ENCODE measurements around the gene PIK3C2A. TPM values are rescaled to one million over a fixed set of nuclear protein-coding genes. Genes with fewer than 3 reads are reported as not detected.
A peak's percentile ranks its signal among the peaks of the same experiment; 100 is the strongest.

PIK3C2A gene
- total RNA-seq: 96.8 TPM
- long read RNA-seq, partial matches to known transcripts: 14 of 26 reads
- long read RNA-seq, other reads (novel, unspliced or antisense): 12 of 26 reads

- Histone ChIP-seq H3K36me3 (peaks cover 11% of the 10 kb centered on the region), H3K27me3 (no peaks in the 10 kb centered on the region), H3K9me3 (no peaks in the 10 kb centered on the region), H3K4me3 (peak within 1 kb of the TSS; percentile 68), H3K4me1 (peaks cover 46% of the 10 kb centered on the region), H3K27ac (peak within 1 kb of the TSS; percentile 98)
- ATAC-seq: peak; percentile 97
- intact Hi-C loops (cut with DNase I): no loop called here
- peak; percentile 98 for DNase-seq
- TF ChIP-seq CTCF (IDR thresholded peaks at IDR 0.05): no peak
Measured at GRCh38 chr11:17207317-17208256, at the start of gene PIK3C2A. Gene PIK3C2A, minus strand, starts transcription at chr11:17207986. Its CDS starts 38,245 bp downstream, at chr11:17169741.

GRCh38 chr11:17257196-17257595 is 49.4 kb upstream of the PIK3C2A start:
- no peak for TF ChIP-seq CTCF (IDR thresholded peaks at IDR 0.05)
- Histone ChIP-seq H3K4me1 (no peaks in the 10 kb centered on the region), H3K27me3 (no peaks in the 10 kb centered on the region), H3K27ac (no peak overlapping the region), H3K4me3 (no peak overlapping the region), H3K9me3 (no peaks in the 10 kb centered on the region), H3K36me3 (no peaks in the 10 kb centered on the region)
- ATAC-seq: no peak
- no peak for DNase-seq
- intact Hi-C loops (cut with DNase I): no loop called here

GRCh38 chr11:17256512-17256911 is 48.7 kb upstream of the PIK3C2A start:
- no peaks in the 10 kb centered on the region for H3K9me3 ChIP-seq

GRCh38 chr11:17252704-17253103 is 44.9 kb upstream of the PIK3C2A start:
- DNase-seq: no peak
- no peak overlapping the region for H3K27ac ChIP-seq
- intact Hi-C loops (cut with DNase I): no loop called here
- H3K4me1 ChIP-seq: no peaks in the 10 kb centered on the region
- no peaks in the 10 kb centered on the region for H3K36me3 ChIP-seq
- no peak for ATAC-seq
- no peaks in the 10 kb centered on the region for H3K27me3 ChIP-seq
- H3K4me3 ChIP-seq: no peak overlapping the region
- no peaks in the 10 kb centered on the region for H3K9me3 ChIP-seq
- no peak for TF ChIP-seq CTCF (IDR thresholded peaks at IDR 0.05)

More at GRCh38 chr11:17256512-17256911, 48.7 kb upstream of the PIK3C2A start:
- Histone ChIP-seq H3K4me1 (no peaks in the 10 kb centered on the region), H3K27ac (no peak overlapping the region), H3K27me3 (no peaks in the 10 kb centered on the region), H3K4me3 (no peak overlapping the region), H3K36me3 (no peaks in the 10 kb centered on the region)
- no peak for TF ChIP-seq CTCF (IDR thresholded peaks at IDR 0.05)
- intact Hi-C loops (cut with DNase I): no loop called here
- ATAC-seq: no peak
- DNase-seq: no peak

- ATAC-seq (no peak), DNase-seq (no peak)
- intact Hi-C loops (cut with DNase I): no loop called here
Measured at GRCh38 chr11:17250561-17251350, 43.0 kb upstream of the PIK3C2A start.

More at GRCh38 chr11:17250561-17251350, 43.0 kb upstream of the PIK3C2A start:
- no peaks in the 10 kb centered on the region for H3K4me1 ChIP-seq
- H3K4me3 ChIP-seq: no peak overlapping the region
- TF ChIP-seq CTCF (IDR thresholded peaks at IDR 0.05): no peak
- H3K27me3 ChIP-seq: no peaks in the 10 kb centered on the region
- no peaks in the 10 kb centered on the region for H3K9me3 ChIP-seq
- no peaks in the 10 kb centered on the region for H3K36me3 ChIP-seq
- no peak overlapping the region for H3K27ac ChIP-seq
